ENCODE measurements around the gene NUP107. TPM values are rescaled to one million over a fixed set of nuclear protein-coding genes. Genes with fewer than 3 reads are reported as not detected.

Gene NUP107
- total RNA-seq, 1 experiment from 2014 or later = 99.0 TPM

- no peaks in the 10 kb centered on the region for H3K9me2 ChIP-seq (ENCODE audit: insufficient read depth)
- ChIA-PET RAD21 (ENCODE audit: low non-redundant PET in 1 of 2, low total read pairs in 2 of 2, uncharacterized antibody in 2 of 2, unreplicated experiment in 2 of 2) (interaction anchor here in 1 of 2 experiments (0.7 kb wide), 1 partner anchor 673 kb away, joined by 4 read pairs; no protein-coding TSS in a partner anchor), CTCF (no interaction called here), POLR2A (no interaction called here)
- no peak for ATAC-seq
- no peak overlapping the region for H3K4me2 ChIP-seq (ENCODE audit: low read length)
- no peaks in the 10 kb centered on the region; a peak in 2 of 4 replicates for H3K36me3 ChIP-seq (ENCODE audit: control insufficient read depth in 1 of 2, insufficient read depth in 2 of 2, low read length in 2 of 2)
- no peaks in the 10 kb centered on the region for H3K9me3 ChIP-seq (ENCODE audit: control insufficient read depth in 1 of 2, insufficient read depth in 1 of 2, low read depth in 1 of 2, low read length in 2 of 2)
- H3K27me3 ChIP-seq (ENCODE audit: insufficient read depth, low read length) = no peaks in the 10 kb centered on the region
- H2AFZ ChIP-seq (ENCODE audit: low read depth, low read length, poor library complexity, severe bottlenecking) = no peak overlapping the region
- no peak for DNase-seq (ENCODE audit: low read depth, low spot score)
- no peaks in the 10 kb centered on the region for H3K4me1 ChIP-seq (ENCODE audit: control insufficient read depth in 1 of 2, insufficient read depth in 2 of 2, low read length in 2 of 2)
- H4K20me1 ChIP-seq (ENCODE audit: insufficient read depth) = no peaks in the 10 kb centered on the region
- no peak overlapping the region for H3K27ac ChIP-seq (ENCODE audit: low read depth, low read length)
- TF ChIP-seq CEBPB (IDR thresholded peaks at IDR 0.05; ENCODE audit: low read depth) (no peak), EZH2 (IDR thresholded peaks at IDR 0.05) (no peak), ELF1 (IDR thresholded peaks at IDR 0.05; ENCODE audit: borderline replicate concordance, low read depth) (no peak), ZFX (IDR thresholded peaks at IDR 0.05) (no peak), FOSL1 (IDR thresholded peaks at IDR 0.05; ENCODE audit: low read depth) (no peak), SIN3A (IDR thresholded peaks at IDR 0.05; ENCODE audit: low read depth) (no peak), JUND (IDR thresholded peaks at IDR 0.05) (no peak), RAD21 (IDR thresholded peaks at IDR 0.05; ENCODE audit: low read depth) (no peak), SP1 (IDR thresholded peaks at IDR 0.05; ENCODE audit: low read depth) (no peak), POLR2AphosphoS5 (IDR thresholded peaks at IDR 0.05; ENCODE audit: low read depth, low read length) (no peak), POLR2A (IDR thresholded peaks at IDR 0.05; ENCODE audit: borderline replicate concordance, extremely low read depth, insufficient read depth, insufficient read length) (no peak)
- TF ChIP-seq, protein P1, sequence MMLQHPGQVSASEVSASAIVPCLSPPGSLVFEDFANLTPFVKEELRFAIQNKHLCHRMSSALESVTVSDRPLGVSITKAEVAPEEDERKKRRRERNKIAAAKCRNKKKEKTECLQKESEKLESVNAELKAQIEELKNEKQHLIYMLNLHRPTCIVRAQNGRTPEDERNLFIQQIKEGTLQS (IDR thresholded peaks at IDR 0.05) = no peak
- TF ChIP-seq, protein P2, sequence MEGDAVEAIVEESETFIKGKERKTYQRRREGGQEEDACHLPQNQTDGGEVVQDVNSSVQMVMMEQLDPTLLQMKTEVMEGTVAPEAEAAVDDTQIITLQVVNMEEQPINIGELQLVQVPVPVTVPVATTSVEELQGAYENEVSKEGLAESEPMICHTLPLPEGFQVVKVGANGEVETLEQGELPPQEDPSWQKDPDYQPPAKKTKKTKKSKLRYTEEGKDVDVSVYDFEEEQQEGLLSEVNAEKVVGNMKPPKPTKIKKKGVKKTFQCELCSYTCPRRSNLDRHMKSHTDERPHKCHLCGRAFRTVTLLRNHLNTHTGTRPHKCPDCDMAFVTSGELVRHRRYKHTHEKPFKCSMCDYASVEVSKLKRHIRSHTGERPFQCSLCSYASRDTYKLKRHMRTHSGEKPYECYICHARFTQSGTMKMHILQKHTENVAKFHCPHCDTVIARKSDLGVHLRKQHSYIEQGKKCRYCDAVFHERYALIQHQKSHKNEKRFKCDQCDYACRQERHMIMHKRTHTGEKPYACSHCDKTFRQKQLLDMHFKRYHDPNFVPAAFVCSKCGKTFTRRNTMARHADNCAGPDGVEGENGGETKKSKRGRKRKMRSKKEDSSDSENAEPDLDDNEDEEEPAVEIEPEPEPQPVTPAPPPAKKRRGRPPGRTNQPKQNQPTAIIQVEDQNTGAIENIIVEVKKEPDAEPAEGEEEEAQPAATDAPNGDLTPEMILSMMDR (IDR thresholded peaks at IDR 0.05 in 2 of 3, conservative IDR thresholded peaks at IDR 0.05 in 1 of 3; ENCODE audit: borderline replicate concordance in 1 of 3, insufficient read depth in 1 of 3, low read depth in 2 of 3, low read length in 2 of 3) = no peak
- TF ChIP-seq, protein P3, sequence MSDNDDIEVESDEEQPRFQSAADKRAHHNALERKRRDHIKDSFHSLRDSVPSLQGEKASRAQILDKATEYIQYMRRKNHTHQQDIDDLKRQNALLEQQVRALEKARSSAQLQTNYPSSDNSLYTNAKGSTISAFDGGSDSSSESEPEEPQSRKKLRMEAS (IDR thresholded peaks at IDR 0.05) = no peak
- no peak overlapping the region for H3K9ac ChIP-seq (ENCODE audit: low read length)
- H3K4me3 ChIP-seq (replicated peaks in 1 of 2; ENCODE audit: low read depth in 1 of 2, low read length in 2 of 2) = no peak overlapping the region
- BruUV-seq (replicated peaks) = no TSS peak
- intact Hi-C loops (cut with micrococcal nuclease) = no loop called here
- H3K79me2 ChIP-seq (ENCODE audit: insufficient read depth, low read length) = no peaks in the 10 kb centered on the region
Observed at GRCh38 chr12:68765696-68766095, 78.9 kb downstream of the NUP107 start.
